NOMO-1 (cell line): ENCODE results near the gene SLC39A13.

Experiments
- DNase-seq, 2 experiments: peaks; one replicate each; lab custom pipeline; 2025; ENCODE audit not compliant: unreplicated experiment in 2 of 2; lab: John Stamatoyannopoulos, UW

Gene SLC39A13

GRCh38 chr11:47407746-47408590 lies at the start of gene SLC39A13:
SLC39A13 (plus strand) TSS chr11:47408590; CDS start chr11:47410095, 1,505 bp downstream.
- DNase-seq = peak; percentile 99

DNA sequence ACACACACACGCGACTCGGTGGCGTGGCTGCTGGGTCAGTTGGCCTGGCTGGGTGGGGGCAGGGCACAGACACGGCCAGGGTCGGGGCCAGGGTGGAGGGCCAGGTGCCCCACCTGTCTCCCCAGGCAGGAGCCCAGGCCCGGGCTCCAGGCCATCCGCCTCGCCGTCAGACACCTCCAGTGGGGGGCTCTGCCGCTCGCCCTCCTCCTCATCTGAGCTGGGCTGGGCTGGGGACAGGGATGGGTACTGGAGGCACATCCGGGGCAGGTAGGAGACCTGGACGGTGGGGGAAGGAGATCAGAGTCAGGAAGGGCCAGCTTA lies 49.7 kb upstream of the SLC39A13 start:
- no peak for DNase-seq

DNA sequence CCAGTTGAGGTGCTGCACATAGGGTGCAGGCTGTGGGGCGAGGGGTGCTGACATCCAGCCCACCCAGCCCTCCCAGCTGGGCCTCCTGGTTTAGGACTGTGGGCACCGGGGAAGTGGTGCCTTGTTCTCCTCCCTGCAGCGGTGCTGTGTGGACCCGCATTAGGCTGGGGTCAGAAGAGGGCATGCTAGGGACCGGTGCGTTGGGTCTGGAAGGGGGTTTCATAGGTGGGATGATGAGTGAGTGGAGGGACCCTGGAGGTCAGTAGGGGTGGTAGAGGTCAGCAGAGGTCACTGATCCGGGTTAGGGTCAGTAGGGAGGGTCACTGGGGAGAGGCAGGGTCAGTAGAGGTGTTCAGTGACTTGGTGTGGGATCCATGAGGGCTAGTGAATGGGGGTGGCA lies 49.2 kb upstream of the SLC39A13 start:
- DNase-seq = no peak

- DNase-seq = peak; percentile 67 to 74
These were observed 48.8 kb upstream of the SLC39A13 start for GRCh38 chr11:47359586-47359985.

DNA sequence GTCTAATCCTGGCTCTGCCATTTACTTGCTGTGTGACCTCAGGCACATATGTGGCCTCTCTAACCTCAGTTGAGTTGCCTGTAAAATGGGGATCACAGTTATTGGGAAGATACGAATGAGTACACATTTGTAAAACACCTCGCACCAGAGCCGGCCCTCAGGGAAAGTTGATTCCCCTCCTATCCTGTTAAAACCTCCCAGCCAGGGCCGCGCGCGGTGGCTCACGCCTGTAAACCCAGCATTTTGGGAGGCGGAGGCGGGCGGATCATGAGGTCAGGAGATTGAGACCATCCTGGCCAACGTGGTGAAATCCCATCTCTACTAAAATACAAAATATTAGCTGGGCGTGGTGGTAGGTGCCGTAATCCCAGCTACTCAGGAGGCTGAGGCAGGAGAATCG lies 48.0 kb upstream of the SLC39A13 start:
- no peak for DNase-seq

DNA sequence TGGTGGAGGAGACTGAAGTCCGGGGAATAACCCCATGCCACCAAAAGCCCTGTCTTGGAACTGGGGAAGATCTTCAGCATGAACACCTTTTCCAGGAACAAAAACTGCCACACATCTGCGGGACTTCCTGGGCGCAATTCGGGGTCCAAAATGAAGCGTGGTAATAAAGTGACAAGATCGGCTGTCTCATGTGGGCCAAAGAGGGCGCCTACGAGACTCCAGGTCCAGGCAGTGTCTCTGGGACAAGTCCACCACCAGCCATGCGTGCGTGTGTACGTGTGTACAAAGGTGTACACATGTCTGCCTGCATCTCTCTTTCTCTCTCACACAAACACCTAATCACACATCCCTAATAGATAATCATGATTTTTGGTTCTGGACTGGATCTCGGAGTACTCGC lies 47.0 kb upstream of the SLC39A13 start:
- no peak for DNase-seq

DNA sequence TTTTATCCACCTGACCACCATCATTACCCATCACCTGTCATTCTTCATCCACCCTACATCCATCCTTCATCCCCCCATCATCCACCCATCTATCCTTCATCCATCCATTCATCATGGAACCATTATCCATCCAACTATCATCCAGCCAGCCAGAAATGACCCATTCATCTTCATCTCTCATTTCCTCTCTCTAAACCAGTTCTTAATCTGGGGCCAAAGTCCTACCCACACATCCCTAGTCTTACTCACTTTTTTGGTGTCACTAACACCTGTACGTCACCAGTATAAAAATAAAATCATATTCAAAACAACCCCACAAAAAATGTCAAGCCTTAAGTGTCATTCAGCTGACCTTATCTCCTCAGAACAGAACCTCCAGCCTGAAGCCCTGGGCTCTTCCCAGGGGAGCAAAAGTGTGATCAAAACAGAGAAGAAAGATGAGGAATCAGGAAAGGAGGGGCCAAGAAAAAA lies 42.3 kb upstream of the SLC39A13 start:
- no peak for DNase-seq

DNA sequence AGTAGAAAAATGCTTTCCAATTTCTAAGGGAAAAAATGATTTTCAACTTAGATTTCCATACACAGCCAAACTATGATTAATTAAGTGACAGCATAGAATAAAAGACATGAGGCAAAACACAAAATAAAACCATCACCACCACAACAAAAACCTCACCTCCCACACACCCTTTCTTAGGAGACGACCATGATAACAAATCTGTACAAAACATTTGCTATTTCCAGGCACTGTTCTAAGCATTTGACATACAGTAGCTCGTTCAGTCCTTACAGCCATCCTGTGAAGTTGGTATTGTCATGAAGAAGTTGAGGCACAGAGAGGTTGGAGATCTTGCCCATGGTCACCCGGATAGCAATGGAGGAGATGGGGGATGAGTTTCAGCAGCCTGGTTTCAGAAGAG lies 38.7 kb upstream of the SLC39A13 start:
- no peak for DNase-seq

- no peak for DNase-seq
These were observed 36.0 kb upstream of the SLC39A13 start for GRCh38 chr11:47372422-47372821.

- DNase-seq = peak; percentile 35 to 48
These were observed 34.3 kb upstream of the SLC39A13 start for GRCh38 chr11:47373876-47374719.

DNA sequence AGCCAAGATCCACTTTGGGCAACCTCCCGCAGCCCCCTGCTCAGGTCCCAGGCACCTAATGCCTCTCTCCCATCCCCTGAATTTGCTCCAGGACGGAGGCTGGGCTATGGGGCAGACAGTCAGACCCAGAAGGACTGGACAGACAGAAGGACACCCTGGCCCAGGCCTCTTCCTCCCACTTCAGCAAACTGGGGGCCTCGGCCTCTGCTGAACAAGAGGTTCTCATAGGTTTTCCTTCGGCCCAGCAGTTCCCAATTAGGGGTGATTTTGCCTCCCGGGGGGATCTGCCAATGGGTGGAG lies 33.7 kb upstream of the SLC39A13 start:
- no peak for DNase-seq

GRCh38 chr11:47375020-47375419 lies 33.4 kb upstream of the SLC39A13 start:
- no peak for DNase-seq

GRCh38 chr11:47375546-47376085 lies 32.8 kb upstream of the SLC39A13 start:
- no peak for DNase-seq

DNA sequence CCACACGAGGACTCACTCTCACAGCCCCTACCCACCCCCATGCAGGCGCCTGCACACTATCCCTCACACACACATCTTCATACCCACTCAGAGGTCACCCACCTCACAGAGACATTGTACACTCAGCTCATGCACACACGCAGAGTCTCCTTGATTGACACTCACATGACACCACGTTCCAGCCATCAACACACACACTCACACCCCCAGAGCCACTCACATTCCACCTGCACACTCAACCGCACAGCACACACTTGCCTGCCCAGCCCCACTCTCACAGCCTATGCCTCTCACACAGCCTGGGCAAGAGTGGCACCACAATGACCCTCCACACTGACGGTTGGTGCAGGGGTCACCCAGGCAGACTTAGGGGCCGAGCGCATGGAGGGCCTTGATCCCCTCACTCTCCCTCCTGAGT lies 32.3 kb upstream of the SLC39A13 start:
- DNase-seq = no peak

DNA sequence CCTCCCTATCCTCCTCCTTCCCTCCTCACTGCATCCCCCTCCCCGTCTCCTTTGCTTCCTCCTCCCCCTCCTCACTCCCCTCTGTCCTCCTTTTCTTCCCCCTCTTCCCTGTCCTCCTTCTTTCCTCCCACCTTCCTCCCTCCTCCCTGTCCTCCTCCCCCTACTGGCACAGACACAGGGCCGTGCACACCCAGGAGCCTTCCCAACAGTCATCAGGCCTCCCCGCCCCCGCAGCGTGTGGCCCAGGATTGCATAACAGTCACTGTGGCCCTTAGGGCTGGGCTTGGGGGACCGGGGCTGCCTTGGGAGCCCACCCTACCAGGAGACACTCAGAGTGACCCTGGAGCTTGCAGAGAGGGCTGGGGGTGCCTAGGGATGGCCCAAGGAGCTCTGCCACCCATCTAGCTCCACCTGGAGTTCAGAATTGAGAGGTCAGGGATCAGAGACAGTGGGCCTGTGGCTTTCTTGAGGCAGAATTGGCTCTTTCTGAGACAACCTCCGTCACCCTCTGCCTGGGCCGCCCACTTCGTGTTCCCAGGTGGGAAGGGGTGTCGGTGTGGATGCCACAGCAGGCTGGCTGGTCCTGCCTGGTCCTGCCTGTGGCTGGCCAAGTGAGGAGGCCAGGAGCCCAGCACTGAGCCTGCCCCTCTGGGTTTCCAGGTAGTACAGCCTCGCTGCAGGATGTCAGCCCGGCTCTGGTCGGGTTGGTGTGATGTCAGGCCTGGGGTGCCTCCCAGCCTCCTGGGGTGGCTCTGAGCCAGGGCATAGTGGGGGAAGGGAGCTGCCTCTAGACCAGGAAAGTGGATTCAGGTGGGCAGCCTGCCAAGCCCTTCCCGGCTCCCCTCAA lies 31.6 kb upstream of the SLC39A13 start:
- DNase-seq = peak; percentile 38 to 52

DNA sequence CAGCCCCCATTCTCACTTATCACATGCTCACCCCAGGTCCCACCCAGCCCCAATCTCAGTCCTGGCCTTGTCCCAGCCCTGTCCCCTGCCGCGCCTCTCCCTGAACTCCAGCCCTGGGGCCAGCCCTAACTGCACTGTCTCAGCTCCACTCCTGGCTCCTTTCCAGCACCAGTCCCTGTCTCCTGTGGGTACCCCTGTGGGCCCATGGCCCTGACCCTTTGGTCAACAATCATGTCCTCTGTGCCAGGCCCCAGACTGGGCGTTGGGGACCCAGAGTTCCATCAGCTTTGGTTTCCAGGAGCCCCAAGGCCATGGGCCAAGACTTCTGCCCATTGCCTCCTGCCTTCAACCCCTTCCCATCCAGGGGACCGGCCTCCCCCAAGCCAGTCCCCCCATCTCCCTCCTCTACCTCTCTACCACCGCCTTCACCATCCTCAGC lies 30.8 kb upstream of the SLC39A13 start:
- DNase-seq = peak in 1 of 2 experiments; percentile 40

DNA sequence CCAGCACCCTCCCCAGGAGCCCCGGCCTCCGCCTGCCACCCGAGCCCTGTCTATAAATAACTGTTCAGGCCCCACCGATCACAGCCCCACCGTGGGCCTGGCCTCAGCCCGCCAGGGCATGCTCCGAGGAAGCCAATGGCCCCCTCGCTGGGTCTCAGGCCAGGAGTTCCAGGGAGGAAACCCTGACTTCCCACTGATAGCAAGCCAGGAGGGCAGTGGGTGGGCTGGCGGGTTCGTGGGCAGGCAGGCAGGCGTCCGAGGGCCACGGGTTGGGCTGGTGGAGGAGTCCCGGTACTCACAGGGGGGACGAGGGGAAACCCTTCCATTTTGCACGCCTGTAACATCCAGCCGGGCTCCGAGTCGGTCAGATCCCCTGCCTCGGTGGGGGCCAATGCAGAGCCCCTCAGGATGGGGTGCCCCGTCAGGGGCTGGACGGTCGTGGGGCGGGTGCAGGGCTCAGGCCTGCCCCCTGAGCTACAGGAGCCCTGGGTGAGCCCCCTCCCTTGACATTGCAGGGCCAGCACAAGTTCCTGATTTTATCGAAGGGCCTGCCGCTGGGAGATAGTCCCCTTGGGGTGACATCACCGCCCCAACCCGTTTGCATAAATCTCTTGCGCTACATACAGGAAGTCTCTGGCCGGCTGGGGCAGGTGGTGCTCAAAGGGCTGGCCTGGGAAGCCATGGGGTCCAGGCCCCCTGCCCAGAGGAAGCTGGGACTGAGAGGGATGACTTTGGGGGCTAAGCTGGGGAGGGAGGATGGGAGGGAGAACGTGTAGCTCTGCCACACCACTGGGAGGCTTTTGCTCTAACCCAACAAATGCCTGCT lies 30.2 kb upstream of the SLC39A13 start, which contains the start of gene SPI1:
Gene SPI1 (minus strand): TSS at position 538 of the 826 bp plus-strand sequence. CDS start 194 bp downstream, at position 344.
- peak; percentile 92 to 96 for DNase-seq

- DNase-seq = no peak
These were observed 29.6 kb upstream of the SLC39A13 start for GRCh38 chr11:47378836-47379170.

DNA sequence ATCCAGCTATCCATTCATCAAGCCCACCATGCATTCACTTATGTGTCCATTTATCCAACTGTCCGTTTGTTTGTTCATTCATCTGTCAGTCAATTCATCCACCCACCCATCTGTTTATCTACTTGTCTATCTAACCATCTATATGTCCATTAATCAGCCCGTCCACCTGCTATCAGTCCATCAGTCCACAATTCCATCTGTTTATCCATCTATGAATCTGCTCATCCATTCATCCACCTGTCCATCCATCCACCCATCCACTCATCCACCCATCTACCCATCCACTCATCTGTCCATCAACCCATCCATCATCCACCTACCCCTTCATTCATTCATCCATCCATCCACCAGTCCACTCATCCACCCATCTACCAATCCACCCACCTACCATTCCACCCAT lies 29.1 kb upstream of the SLC39A13 start:
- DNase-seq = no peak

- no peak for DNase-seq
These were observed 28.3 kb upstream of the SLC39A13 start for GRCh38 chr11:47380078-47380477.
